WTC11 (cell line): ENCODE data around the gene RIOX2. TPM values are rescaled to one million over a fixed set of nuclear protein-coding genes. Genes with fewer than 3 reads are reported as not detected.

Source experiments
- ATAC-seq: fragments of 200-7000 bp; cut with Tn5 transposase; 2 replicates; pipeline ENCODE4 v1.10.0; 2021; ENCODE audit warnings: mild to moderate bottlenecking, moderate library complexity
- Bru-seq: library from RNA; stranded (reverse); fragments of 400-500 nt; gene quantifications from one replicate; lab custom pipeline; 2021; lab: Mats Ljungman, UMichigan
- CTCF ChIA-PET: fragments of 300-600 bp; sonication (Branson Sonifier 250); formaldehyde crosslinking; loops from one replicate; lab custom pipeline; 2021; ENCODE audit warnings: antibody characterized with exemption; lab: Charles Lee
- POLR2A ChIA-PET: fragments of 350-600 bp; sonication (Branson Sonifier 250); formaldehyde crosslinking; loops from one replicate; lab custom pipeline; 2021; ENCODE audit warnings: antibody characterized with exemption; lab: Charles Lee
- DNase-seq: peaks from one replicate; pipeline ENCODE4 v3.0.0; 2021; ENCODE audit warnings: low spot score
- H3K27ac Mint-ChIP-seq: 2 replicates; pipeline ENCODE4 v1.8.0; 2021; ENCODE audit warnings: mixed read lengths
- H3K27me3 Mint-ChIP-seq: 2 replicates; pipeline ENCODE4 v1.8.0; 2021; ENCODE audit warnings: low read depth, mild to moderate bottlenecking, moderate library complexity, mixed read lengths
- H3K36me3 Mint-ChIP-seq: 2 replicates; pipeline ENCODE4 v1.8.0; 2021; ENCODE audit warnings: mixed read lengths
- H3K4me1 Mint-ChIP-seq: 2 replicates; pipeline ENCODE4 v1.8.0; 2022; ENCODE audit warnings: mixed read lengths
- H3K4me3 Mint-ChIP-seq: 2 replicates; pipeline ENCODE4 v1.8.0; 2021; ENCODE audit warnings: mild to moderate bottlenecking, moderate library complexity, mixed read lengths
- H3K9me3 Mint-ChIP-seq: 2 replicates; pipeline ENCODE4 v1.8.0; 2021; ENCODE audit warnings: mixed read lengths
- AR ChIP-seq: fragments of 250-450 bp; sonication (Bioruptor Pico); IDR thresholded peaks from 2 replicates; pipeline ENCODE4 v1.9.0; 2021; ENCODE audit warnings: mild to moderate bottlenecking
- CBFB ChIP-seq: sonication (generic); formaldehyde crosslinking; IDR thresholded peaks from 2 replicates; pipeline ENCODE4 v1.8.1; 2022; ENCODE audit warnings: mild to moderate bottlenecking, low read depth, missing genetic modification reagents
- CREB1 ChIP-seq: sonication (generic); formaldehyde crosslinking; IDR thresholded peaks from 2 replicates; pipeline ENCODE4 v1.8.0; 2023; ENCODE audit warnings: mild to moderate bottlenecking, missing genetic modification reagents
- FOXP4 ChIP-seq: sonication (generic); formaldehyde crosslinking; IDR thresholded peaks from 2 replicates; pipeline ENCODE4 v1.8.0; 2022; ENCODE audit warnings: mild to moderate bottlenecking, missing genetic modification reagents
- GABPB1 ChIP-seq: sonication (generic); formaldehyde crosslinking; IDR thresholded peaks from 2 replicates; pipeline ENCODE4 v1.8.1; 2023; ENCODE audit warnings: mild to moderate bottlenecking, missing genetic modification reagents
- GRHL2 ChIP-seq: fragments of 250-450 bp; sonication (Bioruptor Pico); IDR thresholded peaks from 2 replicates; pipeline ENCODE4 v1.8.0; 2022; ENCODE audit warnings: mild to moderate bottlenecking, moderate library complexity; ENCODE audit not compliant: insufficient replicate concordance, severe bottlenecking
- GTF2I ChIP-seq: fragments of 250-450 bp; sonication (Bioruptor Pico); conservative IDR thresholded peaks from 2 replicates; pipeline ENCODE4 v1.4.0; 2021; ENCODE audit warnings: mild to moderate bottlenecking
- HMGA2 ChIP-seq: fragments of 250-450 bp; sonication (Bioruptor Pico); IDR thresholded peaks from 2 replicates; pipeline ENCODE4 v1.4.0; 2021; ENCODE audit warnings: mild to moderate bottlenecking, moderate library complexity
- JAZF1 ChIP-seq: fragments of 250-450 bp; sonication (Bioruptor Pico); IDR thresholded peaks from 2 replicates; pipeline ENCODE4 v1.9.0; 2021; ENCODE audit warnings: moderate library complexity, mild to moderate bottlenecking, inconsistent platforms
- NFE2L1 ChIP-seq: sonication (generic); formaldehyde crosslinking; IDR thresholded peaks from 2 replicates; pipeline ENCODE4 v1.8.1; 2023; ENCODE audit warnings: missing genetic modification reagents
- NR1H2 ChIP-seq: sonication (generic); formaldehyde crosslinking; IDR thresholded peaks from 2 replicates; pipeline ENCODE4 v1.9.0; 2021; ENCODE audit warnings: mild to moderate bottlenecking, moderate library complexity, missing genetic modification reagents
- PREB ChIP-seq: sonication (generic); formaldehyde crosslinking; IDR thresholded peaks from 2 replicates; pipeline ENCODE4 v1.8.1; 2022; ENCODE audit warnings: mild to moderate bottlenecking, missing genetic modification reagents, moderate library complexity, borderline replicate concordance
- RORB ChIP-seq: fragments of 250-450 bp; sonication (Bioruptor Pico); IDR thresholded peaks from 2 replicates; pipeline ENCODE4 v1.9.0; 2021; ENCODE audit warnings: mild to moderate bottlenecking
- SOX15 ChIP-seq: fragments of 250-450 bp; sonication (Bioruptor Pico); IDR thresholded peaks from 2 replicates; pipeline ENCODE4 v1.9.0; 2021; ENCODE audit warnings: mild to moderate bottlenecking
- TCF7 ChIP-seq: sonication (generic); formaldehyde crosslinking; IDR thresholded peaks from 2 replicates; pipeline ENCODE4 v1.8.0; 2022; ENCODE audit warnings: mild to moderate bottlenecking, low read depth, missing genetic modification reagents, moderate library complexity
- TEAD4 ChIP-seq: sonication (generic); formaldehyde crosslinking; IDR thresholded peaks from 2 replicates; pipeline ENCODE4 v1.8.0; 2022; ENCODE audit warnings: mild to moderate bottlenecking, missing genetic modification reagents
- TP53 ChIP-seq: sonication (generic); formaldehyde crosslinking; IDR thresholded peaks from 2 replicates; pipeline ENCODE4 v1.8.1; 2023; ENCODE audit warnings: mild to moderate bottlenecking, missing genetic modification reagents
- ZBTB21 ChIP-seq: sonication (generic); formaldehyde crosslinking; IDR thresholded peaks from 2 replicates; pipeline ENCODE4 v1.8.1; 2023; ENCODE audit warnings: mild to moderate bottlenecking, missing genetic modification reagents, borderline replicate concordance
- ZBTB43 ChIP-seq: sonication (generic); formaldehyde crosslinking; IDR thresholded peaks from 2 replicates; pipeline ENCODE4 v1.8.1; 2023; ENCODE audit warnings: mild to moderate bottlenecking, missing genetic modification reagents
- ZNF281 ChIP-seq: sonication (generic); formaldehyde crosslinking; IDR thresholded peaks from 2 replicates; pipeline ENCODE4 v1.8.0; 2023; ENCODE audit warnings: mild to moderate bottlenecking, missing genetic modification reagents
- ZNF512 ChIP-seq: sonication (generic); formaldehyde crosslinking; IDR thresholded peaks from 2 replicates; pipeline ENCODE4 v1.8.1; 2022; ENCODE audit warnings: missing genetic modification reagents, borderline replicate concordance
- ZSCAN18 ChIP-seq: fragments of 250-450 bp; sonication (Bioruptor Pico); IDR thresholded peaks from 2 replicates; pipeline ENCODE4 v2.1.2; 2022; ENCODE audit warnings: mild to moderate bottlenecking, moderate library complexity
- long read RNA-seq, 3 experiments: library from RNA in 1 of 3; library from capped mRNA in 1 of 3; library from polyadenylated mRNA in 1 of 3; unstranded in 2 of 3; stranded (forward) in 1 of 3; transcript quantifications; one replicate each; pipeline ENCODE4 v2.0.0, GENCODE V29; 2021
- total RNA-seq: library from RNA; stranded (reverse); gene quantifications from 3 replicates; pipeline ENCODE4 v1.2.3, GENCODE V29; 2021

The RIOX2 gene
- 8.7 to 11.0 TPM (median 8.7 TPM) in 3 replicates for total RNA-seq
- Bru-seq, nascent RNA, result percentile 63 among the genes with signal in this experiment
- long read RNA-seq, experiment 1, full-length matches to known transcripts, result 59 of 86 reads
- long read RNA-seq, experiment 1, partial matches to known transcripts, result 5 of 86 reads
- long read RNA-seq, experiment 1, other reads (novel, unspliced or antisense), result 22 of 86 reads
- long read RNA-seq, experiment 2, full-length matches to known transcripts, result 4 of 11 reads
- long read RNA-seq, experiment 2, partial matches to known transcripts, result 2 of 11 reads
- long read RNA-seq, experiment 2, other reads (novel, unspliced or antisense), result 5 of 11 reads
- long read RNA-seq, experiment 3, transcript RIOX2-203 (10 exons, 2,341 nt), result major isoform, 27 of 40 reads
- long read RNA-seq, experiment 3, partial matches to known transcripts, result 4 of 40 reads
- long read RNA-seq, experiment 3, other reads (novel, unspliced or antisense), result 8 of 40 reads

- ChIA-PET CTCF (interaction anchor here (1.0 to 1.4 kb wide), 2 partner anchors 17 to 51 kb away, joined by 3 read pairs; no protein-coding TSS in a partner anchor), POLR2A (interaction anchor here (0.7 kb wide), 1 partner anchor 150 kb away, joined by 3 read pairs; the partner anchor contains the start of gene CRYBG3)
- DNase-seq (peak; percentile 53), ATAC-seq (peak; percentile 70)
- H3K4me1 Mint-ChIP-seq, result peaks cover 25% of the 10 kb centered on the region
- H3K9me3 Mint-ChIP-seq, result no peaks in the 10 kb centered on the region
- H3K36me3 Mint-ChIP-seq, result no peaks in the 10 kb centered on the region
- no peak within 1 kb of the TSS for H3K27ac Mint-ChIP-seq
- H3K4me3 Mint-ChIP-seq, result peak within 1 kb of the TSS; percentile 81
- peaks cover 21% of the 10 kb centered on the region for H3K27me3 Mint-ChIP-seq
- TF ChIP-seq ZBTB43 (CRISPR knock-in tag) (no peak), AR (CRISPR knock-in tag) (no peak), CBFB (CRISPR knock-in tag) (no peak), ZNF512 (CRISPR knock-in tag) (no peak), FOXP4 (peak; percentile 85), GRHL2 (CRISPR knock-in tag) (no peak), CREB1 (CRISPR knock-in tag) (no peak), PREB (CRISPR knock-in tag) (no peak), HMGA2 (CRISPR knock-in tag) (no peak), ZNF281 (CRISPR knock-in tag) (no peak), GTF2I (CRISPR knock-in tag) (no peak), NR1H2 (CRISPR knock-in tag) (no peak), TEAD4 (CRISPR knock-in tag) (no peak), SOX15 (CRISPR knock-in tag) (no peak), ZSCAN18 (no peak), ZBTB21 (CRISPR knock-in tag) (no peak), NFE2L1 (no peak), RORB (CRISPR knock-in tag) (no peak), TP53 (CRISPR knock-in tag) (no peak), TCF7 (CRISPR knock-in tag) (no peak), GABPB1 (CRISPR knock-in tag) (no peak; the same call in none of the 2 replicates), JAZF1 (CRISPR knock-in tag) (no peak)
Measured at GRCh38 chr3:97971679-97972567, at the start of gene RIOX2. TSS of gene RIOX2 (minus strand) at chr3:97972431. CDS start at chr3:97967593, 4,838 bp downstream.
